ENCODE results near the gene FAM181A.

DNA sequence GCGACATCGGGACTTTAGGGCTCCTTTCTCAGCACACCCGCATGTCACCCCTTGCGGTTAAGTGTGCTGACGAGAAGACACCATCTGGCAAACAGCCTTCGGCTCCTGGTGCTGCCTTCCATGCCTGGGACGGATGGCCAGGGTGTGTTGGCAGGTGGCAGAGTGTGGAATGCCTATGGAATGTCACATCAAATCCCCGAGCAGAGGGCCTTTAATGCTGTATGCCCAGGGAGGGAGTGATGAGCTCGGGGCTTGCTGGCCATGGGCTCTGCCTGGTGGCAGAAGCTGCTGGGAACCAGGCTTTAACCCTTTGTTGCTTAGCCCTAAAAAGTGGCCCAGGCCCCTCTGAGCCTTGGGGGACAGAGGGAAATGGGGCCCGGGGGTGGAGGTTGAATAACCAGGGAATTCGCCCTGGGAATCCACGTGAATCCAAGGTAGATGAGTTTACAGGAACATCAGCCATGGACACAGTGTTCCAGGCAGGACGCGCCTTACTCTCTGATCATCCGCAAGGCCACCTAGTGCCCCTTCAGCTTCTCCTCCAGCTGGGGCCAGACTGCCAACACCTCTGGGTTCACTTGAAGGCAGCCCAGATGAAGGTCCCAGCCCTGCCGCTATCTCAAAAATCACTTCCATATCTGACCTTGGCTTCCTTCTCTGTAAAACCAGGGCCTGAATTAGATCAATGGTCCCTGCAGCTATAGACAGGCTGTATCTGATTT, 17.4 kb downstream of the FAM181A start:
- TF ChIP-seq, protein P1, sequence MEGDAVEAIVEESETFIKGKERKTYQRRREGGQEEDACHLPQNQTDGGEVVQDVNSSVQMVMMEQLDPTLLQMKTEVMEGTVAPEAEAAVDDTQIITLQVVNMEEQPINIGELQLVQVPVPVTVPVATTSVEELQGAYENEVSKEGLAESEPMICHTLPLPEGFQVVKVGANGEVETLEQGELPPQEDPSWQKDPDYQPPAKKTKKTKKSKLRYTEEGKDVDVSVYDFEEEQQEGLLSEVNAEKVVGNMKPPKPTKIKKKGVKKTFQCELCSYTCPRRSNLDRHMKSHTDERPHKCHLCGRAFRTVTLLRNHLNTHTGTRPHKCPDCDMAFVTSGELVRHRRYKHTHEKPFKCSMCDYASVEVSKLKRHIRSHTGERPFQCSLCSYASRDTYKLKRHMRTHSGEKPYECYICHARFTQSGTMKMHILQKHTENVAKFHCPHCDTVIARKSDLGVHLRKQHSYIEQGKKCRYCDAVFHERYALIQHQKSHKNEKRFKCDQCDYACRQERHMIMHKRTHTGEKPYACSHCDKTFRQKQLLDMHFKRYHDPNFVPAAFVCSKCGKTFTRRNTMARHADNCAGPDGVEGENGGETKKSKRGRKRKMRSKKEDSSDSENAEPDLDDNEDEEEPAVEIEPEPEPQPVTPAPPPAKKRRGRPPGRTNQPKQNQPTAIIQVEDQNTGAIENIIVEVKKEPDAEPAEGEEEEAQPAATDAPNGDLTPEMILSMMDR (conservative IDR thresholded peaks at IDR 0.05; ENCODE audit: low read depth, low read length) = no peak
- TF ChIP-seq EZH2 (IDR thresholded peaks at IDR 0.05; ENCODE audit: low read length, unreplicated experiment) (no peak), EZH2phosphoT487 (IDR thresholded peaks at IDR 0.05; ENCODE audit: borderline replicate concordance, low read length) (no peak)
